ENCODE data around the gene LTBP2.

- TF ChIP-seq POLR2AphosphoS5 (IDR thresholded peaks at IDR 0.05) (no peak), CTCF (IDR thresholded peaks at IDR 0.05) (no peak), POLR2A (IDR thresholded peaks at IDR 0.05) (no peak)
Measured at GRCh38 chr14:74521756-74522155, 90.3 kb downstream of the LTBP2 start.

Measured in sigmoid colon (tissue), 4 donors.